C4-2B (cell line): ENCODE results near the gene UBE2QL1.

Source experiments
- CTCF ChIP-seq: fragments of 450-650 bp; conservative IDR thresholded peaks from 2 replicates; pipeline ENCODE4 v1.5.1; 2017; ENCODE audit warnings: mild to moderate bottlenecking
- ZFX ChIP-seq: fragments of 450-650 bp; IDR thresholded peaks from 2 replicates; pipeline ENCODE4 v1.6.1; 2017

DNA sequence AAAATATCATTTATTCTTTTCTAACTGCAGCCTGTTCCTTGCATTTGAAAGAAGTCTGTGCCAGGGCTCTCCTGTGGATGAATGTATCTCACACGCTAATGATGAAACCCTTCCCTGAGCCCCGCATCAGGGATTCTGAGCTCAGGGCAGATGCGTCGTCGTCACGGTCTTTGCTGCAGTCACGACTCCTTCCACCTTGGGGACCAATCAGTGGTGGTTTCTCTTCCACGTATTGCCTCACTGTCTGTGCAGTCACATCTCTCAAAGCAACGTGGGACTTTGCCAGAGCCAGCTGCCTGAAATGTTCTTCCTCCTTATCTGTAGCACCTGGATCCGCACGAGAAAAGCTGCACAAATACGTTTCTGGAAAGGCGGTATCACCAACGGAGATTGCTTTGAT lies 13.9 kb upstream of the UBE2QL1 start:
- TF ChIP-seq CTCF (no peak), ZFX (no peak)
